Endometrial microvascular endothelial cells (primary cell): ENCODE data around the gene NEU4. TPM values are rescaled to one million over a fixed set of nuclear protein-coding genes. Genes with fewer than 3 reads are reported as not detected.
"Not testable (repeated sequence)": the region's sequence is repeated elsewhere in the genome, so short reads cannot be mapped to it uniquely, and the experiment has no call there.

Experiments
- in situ Hi-C: cut with HindIII; loops from 2 replicates; pipeline ENCODE4 v1.10.0; 2017; ENCODE audit warnings: low sequenced_read_pairs, low pct_unique_long_range_greater_than_20kb; ENCODE audit errors: inconsistent ontology term
- total RNA-seq: library from RNA; depleted of rRNA; stranded (reverse); fragments of >200 nt; gene quantifications from one replicate; pipeline ENCODE4 v1.2.3, GENCODE V29; 2015; ENCODE audit errors: inconsistent ontology term

The NEU4 gene
- total RNA-seq, 1 donor from 2014 or later, result not detected

GRCh38 chr2:241774419-241775222 lies 34.4 kb upstream of the NEU4 start:
- in situ Hi-C loops, result no loop called here

DNA sequence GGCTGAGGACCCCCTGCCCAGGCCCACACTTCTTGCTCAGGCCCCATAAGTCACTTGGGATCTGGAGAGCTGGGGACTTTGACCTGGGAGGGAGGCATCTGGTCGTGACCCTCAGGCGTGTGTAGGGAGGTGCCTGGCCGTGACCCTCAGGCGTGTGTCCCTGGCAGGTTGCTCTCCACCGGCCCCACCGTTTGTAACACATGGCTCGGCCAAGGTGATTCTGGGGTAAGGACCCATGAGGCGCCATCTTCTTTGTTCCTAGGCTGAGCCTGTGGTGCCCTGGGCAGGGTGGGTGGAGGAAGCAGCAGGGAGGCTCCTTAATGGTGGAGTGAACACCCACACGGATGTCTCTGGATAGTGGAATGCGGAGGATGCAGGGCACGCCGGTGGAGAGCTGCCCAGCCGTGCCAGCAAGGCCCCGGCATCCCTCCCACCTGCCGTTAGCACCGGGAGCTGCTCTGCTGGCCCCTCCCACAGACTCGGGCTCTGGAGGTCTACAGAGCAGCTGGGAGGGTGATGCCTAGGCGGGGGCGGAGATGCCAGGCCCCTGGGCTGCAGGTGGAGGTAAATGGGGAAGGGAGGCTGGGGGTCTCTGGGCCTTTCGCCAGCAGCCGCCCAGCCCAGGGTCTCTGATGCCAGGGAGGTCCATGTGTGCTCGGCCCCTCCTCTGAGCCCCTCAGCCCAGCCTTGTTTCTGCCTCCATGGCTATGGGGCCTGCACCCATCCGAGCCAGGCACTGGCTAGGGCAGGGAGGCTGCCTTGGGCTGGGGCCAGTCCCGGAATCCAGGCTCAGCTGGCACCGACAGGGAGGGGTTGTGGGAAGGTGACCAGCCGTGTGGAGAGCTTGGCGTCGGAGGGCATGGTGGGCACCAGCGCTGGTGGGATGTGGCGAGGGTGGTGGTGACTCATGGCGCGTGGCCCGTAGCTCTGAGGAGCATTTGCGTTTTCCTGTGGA lies 33.5 kb upstream of the NEU4 start:
- in situ Hi-C loops, result no loop called here

DNA sequence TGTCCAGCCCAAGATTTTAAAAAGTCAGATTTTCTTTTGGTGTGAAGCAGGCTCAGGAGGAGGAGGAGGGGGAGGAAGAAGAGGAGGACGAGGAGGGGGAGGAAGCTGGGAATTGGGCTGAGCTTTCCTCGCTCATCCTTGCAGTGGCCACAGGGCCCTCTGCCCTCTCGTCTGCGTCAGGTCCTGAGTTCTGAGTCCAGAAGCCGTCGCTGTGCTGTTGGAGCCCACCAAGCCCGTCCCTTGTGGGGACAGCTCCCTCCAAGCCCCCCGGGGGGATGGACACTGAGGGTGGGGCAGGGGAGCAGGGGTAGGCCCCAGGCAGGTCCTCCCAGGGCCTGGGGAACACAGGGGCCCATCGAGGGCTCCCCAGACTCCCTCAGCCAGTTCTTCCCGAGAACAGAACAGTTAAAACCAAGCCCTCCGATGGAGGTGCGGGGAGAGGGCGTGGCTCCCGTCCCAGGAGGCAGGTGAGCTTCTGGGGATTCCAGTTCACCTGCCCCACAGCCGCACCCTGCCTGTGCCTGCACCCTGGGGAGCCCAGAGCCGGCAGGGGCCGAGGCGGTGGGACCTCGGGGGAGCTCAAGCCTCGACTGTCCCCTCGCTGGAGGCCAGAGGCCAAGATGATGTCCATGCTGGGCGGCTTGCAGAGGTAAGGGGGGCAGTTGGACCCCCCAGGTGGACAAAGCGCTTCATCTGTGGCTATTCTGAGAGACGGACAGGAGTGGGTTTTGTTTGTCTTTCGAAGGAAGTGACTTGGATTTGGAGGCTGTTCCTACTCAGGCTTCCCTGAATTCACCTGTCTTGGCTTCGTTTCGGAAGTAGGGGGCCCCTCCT lies 32.4 kb upstream of the NEU4 start, which contains the start of gene GAL3ST2:
Gene GAL3ST2 (plus strand): TSS at position 487 of the 834 bp plus-strand sequence. CDS start 134 bp downstream, at position 621.
- in situ Hi-C loops, result no loop called here

DNA sequence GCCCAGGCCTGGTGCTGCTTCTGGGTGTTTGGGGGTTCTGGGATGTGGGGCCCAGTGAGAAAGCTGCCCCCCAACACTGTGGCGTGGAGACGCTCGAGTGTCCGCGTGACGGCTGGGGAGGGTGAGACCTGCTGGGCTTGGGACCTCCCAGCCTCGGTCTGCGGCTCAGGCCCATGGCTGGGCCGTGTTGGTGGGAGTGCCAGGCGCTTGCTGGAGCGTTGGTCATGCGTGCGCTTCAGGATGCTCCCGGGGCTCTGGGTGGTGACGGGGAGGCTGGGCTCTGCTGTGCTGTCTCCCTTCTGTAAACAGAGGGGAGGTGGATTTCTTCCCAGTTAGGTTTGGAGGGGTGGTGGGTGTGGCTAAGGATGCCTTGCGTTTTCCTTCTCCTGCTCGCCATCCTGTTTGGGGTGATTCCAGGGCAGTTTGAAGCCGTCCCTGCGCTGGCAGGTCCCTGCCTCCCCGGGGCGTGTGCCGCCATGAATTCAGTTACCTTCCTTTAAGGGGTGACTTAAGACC lies 31.8 kb upstream of the NEU4 start:
- in situ Hi-C loops, result no loop called here

DNA sequence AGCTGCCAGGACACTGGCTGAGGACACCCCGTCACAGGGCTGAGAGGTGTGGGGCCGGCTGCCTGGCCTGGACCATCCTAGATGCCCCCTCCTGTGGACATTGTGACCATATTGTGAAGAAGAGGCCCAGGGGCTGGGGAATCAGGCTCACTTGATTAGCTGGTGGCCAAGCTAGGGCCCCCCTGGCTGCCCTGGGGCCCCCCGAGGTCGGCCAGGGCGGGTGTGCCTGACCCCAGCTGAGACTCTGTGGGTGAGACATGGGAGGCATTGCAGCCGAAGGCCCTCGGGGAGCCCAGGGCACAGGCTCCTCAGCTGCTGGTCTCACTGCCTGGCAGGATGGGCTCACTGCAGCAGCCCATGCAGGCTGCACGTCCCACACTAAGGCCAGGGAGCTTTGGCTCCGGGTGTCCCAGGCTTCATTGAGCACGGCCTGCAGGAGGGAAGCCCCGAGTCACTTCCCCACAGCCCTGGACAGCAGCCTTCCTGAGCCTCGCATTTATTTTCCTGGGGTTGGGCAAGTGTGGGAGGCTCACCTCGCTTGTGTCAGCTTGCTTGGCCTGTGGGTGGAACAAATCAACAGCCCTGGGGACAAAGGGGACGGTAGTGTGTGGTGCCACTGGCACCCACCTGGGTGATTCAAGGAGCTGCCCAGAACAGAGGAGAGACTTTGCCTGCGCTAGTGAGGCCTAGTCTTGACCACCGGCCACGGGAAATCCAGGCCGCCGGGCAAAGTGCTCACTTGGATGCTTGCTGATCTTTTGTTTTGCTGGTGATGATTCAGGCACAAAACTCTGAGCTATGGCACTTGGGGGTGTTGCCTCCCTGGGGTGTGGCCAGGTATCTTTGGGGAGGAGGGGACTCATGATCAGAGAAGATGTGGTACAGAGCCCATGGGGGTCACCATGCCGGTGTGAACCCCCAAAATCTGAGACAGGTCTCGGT lies 31.0 kb upstream of the NEU4 start:
- in situ Hi-C loops, result no loop called here

DNA sequence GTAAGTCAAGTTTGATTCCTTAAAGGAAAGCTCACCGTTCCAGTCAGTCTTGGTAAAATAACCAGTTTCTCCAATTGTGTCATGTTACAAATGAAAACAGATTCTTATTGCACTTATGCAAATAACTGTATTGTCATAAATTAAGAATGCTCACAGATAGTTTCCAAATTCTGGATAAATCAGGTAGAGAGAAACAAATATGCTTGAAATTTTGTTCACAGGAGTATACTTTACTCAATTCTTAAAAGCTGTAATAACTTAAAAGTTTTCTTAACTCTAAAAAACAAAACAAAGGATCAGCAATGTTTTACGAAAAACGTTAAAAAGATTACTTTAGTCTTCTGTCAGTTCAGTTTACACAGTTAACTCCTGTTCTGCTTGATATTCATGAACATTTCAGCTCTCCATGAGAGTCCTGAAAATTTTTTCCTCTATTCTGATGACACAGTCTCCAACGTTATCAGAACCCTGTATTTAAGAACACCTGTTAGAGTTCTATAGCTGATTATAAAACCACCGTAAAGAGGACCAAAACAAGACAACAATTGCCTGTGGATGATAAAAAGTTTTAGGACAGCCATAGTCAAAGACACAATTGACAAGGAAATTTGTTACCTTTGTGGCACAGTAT lies 27.9 kb upstream of the NEU4 start:
- in situ Hi-C loops, result no loop called here

- in situ Hi-C loops, result not testable (repeated sequence)
Measured at GRCh38 chr2:241782053-241782452, 26.9 kb upstream of the NEU4 start.

GRCh38 chr2:241788135-241788534 lies 20.9 kb upstream of the NEU4 start:
- in situ Hi-C loops, result no loop called here

- in situ Hi-C loops, result no loop called here
Measured at GRCh38 chr2:241788572-241788971, 20.4 kb upstream of the NEU4 start.

DNA sequence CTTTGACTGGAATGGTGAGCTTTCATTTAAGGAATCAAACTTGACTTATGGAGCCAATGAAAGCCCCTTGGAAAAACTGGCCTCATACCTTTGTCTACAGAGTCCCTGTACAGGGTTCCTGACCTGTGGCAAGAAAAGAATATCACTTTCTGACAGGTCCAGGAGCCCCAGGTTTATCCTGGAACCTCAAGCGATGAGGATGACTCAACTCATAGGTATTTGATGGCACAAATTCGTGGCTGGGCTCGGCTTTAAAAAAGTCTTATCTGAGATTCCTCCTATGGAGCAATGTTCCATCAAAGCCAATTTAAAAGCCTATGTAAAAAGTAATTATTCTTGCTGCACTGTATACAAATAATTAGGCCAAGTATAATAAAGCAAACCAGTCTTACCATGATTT lies 17.6 kb upstream of the NEU4 start:
- in situ Hi-C loops, result not testable (repeated sequence)

DNA sequence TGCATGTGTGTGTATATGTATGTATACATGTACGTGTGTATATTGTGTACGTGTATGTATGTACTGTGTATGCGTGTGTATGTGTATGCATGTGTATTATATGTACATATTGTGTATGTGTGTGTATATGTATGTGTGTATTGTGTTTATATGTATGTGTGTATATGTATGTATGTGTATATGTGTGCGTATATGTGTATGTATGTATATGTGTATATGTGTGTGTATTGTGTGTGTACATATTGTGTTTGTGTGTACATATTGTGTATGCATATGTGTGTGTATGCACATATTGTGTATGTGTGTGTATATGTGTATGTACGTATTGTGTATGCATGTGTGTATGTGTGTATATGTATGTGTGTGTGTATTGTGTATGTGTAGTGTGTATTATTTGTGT lies 15.6 kb upstream of the NEU4 start:
- in situ Hi-C loops, result no loop called here

DNA sequence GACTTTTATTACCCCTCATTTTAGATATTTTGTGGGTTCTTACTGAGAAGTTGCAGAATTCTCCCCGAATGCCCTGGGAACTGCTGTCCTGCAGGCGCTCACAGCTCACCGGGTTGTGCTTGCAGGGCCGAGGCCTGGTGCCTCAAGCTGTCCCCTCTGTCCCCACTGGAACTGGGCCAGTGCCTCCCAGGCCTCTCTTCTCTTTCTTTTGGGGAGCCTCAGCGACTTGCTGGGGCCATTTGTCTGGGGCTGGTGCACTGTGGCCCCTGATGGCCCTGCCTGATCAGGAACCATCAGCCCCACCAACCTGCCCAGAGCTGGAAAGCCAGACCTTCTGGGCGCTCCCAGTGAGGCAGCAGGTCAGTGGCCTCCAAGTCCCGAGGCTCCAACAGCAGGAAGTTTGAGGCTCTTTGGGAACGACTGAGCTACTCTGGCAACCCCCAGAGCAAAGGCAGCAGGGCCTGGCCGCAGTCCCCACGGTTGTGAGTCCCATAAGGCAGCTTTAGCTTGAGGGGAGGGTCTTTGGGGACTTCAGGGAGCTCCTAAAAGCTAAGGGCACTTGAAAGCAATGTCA lies 14.7 kb upstream of the NEU4 start:
- in situ Hi-C loops, result no loop called here

DNA sequence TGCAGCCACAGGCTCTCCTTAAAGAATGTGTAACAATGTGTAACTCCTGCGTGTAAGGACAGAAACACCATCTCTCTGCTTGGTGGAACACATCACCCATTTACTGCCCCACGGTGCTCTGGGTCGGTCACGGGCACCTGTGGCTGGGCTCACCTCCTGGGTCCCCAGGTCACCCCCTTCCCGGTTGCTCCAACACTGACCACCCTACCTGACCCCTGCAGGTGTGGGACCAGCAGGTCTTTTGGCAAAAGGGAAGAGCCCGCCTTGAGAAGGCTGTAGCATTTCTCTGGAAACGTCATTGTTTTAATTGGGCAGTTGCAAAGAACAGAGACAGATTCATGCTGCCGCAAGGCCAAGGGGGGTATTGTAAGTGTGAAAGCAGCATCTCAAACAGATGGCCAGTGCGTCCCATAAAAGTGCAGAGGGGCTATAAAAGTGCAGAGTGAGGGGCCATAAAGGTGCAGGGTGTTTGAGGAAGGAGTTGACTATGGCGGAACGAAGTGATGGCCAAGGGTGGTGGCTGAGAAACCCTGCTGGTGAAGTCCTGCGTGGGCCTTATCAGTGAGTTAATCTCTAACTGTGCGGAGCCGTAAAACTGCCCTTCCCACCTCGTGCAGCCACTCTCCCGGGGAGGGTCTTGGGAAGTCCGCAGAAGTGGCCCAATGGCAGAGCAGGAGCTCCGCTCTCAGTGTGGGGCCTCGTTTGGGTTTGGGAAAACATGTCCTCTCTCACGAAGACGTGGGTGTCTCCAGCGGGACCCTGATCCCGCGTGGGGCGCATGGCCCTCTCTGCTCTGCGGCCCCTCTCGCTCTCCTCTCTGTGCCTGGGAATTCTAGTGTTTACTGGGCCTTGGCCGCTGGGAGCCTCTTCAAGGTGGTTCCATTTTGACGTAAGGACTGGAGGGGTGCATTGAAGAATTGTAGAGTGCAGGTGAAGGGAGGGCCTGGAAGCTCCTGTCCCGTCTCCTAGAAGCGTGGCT lies 13.7 kb upstream of the NEU4 start:
- in situ Hi-C loops, result no loop called here

DNA sequence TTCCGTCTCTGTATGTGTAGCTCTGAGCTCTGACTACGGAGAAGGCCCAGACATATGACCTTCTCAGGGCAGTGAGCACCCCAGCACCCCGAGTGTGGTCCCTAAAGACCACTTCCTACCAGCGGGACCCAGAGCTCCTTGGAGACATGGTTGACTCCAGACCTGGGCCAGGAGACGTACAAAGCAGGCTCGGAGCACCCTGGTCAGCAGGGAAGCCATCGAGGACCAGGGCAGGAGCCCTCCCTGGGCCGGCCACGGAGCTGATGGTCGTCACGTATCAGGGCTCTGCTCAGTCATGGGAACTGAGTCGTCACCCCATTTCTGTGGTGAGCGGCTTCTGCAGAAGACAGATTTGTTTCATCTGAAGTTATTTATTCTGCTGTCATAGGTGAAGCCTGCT lies 12.8 kb upstream of the NEU4 start:
- in situ Hi-C loops, result no loop called here

DNA sequence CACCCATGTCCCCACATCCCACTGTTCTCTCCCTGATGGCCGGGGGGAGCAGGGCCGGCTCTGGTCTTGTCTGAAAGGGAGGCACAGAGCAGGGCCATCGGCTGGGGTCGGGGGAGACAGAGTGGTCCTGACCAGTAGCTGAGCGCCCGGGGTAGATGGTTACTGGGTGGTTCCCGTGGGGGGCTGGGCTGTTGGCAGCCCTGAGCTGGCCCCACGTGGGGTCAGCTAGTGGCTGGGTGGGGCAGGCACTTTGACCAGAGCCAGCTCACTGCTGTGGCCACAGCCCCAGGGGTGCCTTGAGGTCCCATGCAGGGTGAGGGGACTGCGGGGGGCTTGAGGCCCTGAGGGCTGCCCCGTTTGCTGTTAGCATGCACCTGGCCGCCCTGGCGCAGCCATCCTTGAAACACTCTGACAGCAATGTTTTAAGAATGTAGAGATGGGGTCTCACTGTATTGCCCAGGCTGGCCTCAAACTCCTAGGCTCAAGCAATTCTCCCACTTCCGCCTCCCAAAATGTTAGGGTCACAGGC lies 12.3 kb upstream of the NEU4 start:
- in situ Hi-C loops, result no loop called here
